GM12878 (cell line): Measurements from ENCODE around the gene FAM47E. TPM values are rescaled to one million over a fixed set of nuclear protein-coding genes. Genes with fewer than 3 reads are reported as not detected.

Experiments used
- ATAC-seq: fragments of 200-7000 bp; cut with Tn5 transposase; 3 replicates; pipeline ENCODE4 v1.9.1; 2020; ENCODE audit warnings: mild to moderate bottlenecking, moderate library complexity
- BruUV-seq: library from RNA; stranded (reverse); fragments of 400-500 nt; replicated peaks from 2 replicates; lab custom pipeline; 2021; lab: Mats Ljungman, UMichigan
- CTCF ChIA-PET: fragments of 300-600 bp; sonication (Branson Sonifier 250); formaldehyde crosslinking; extraction: SDS; loops from one replicate; lab custom pipeline; 2021; ENCODE audit warnings: inconsistent platforms; lab: Yijun Ruan, JAX
- POLR2A ChIA-PET: fragments of 350-600 bp; formaldehyde crosslinking; extraction: SDS; loops from one replicate; lab custom pipeline; 2021; ENCODE audit warnings: inconsistent platforms; lab: Charles Lee
- RAD21 ChIA-PET: fragments of 300-600 bp; sonication (Branson Sonifier 250); formaldehyde crosslinking; loops from one replicate; lab custom pipeline; 2023; ENCODE audit warnings: antibody characterized with exemption; ENCODE audit not compliant: unreplicated experiment; lab: Charles Lee
- SMC1A ChIA-PET: fragments of 300-600 bp; sonication (Branson Sonifier 250); formaldehyde crosslinking; loops from one replicate; lab custom pipeline; 2023; ENCODE audit not compliant: unreplicated experiment, uncharacterized antibody; lab: Charles Lee
- DNase-seq: peaks from one replicate; pipeline ENCODE4 v3.0.0-alpha.2; 2011; ENCODE audit warnings: low read depth, low spot score
- FAIRE-seq: peaks from 3 replicates; lab custom pipeline; 2011; peaks lifted over from hg19 to GRCh38; lab: Jason Lieb, UNC
- H2AFZ ChIP-seq: 2 replicates; pipeline ENCODE4 v1.6.0; 2011; ENCODE audit warnings: low read depth, low read length, control low read depth; ENCODE audit not compliant: control insufficient read depth
- H3K27ac ChIP-seq: 2 replicates; pipeline ENCODE4 v1.5.1; 2011; ENCODE audit warnings: control low read depth; ENCODE audit not compliant: control insufficient read depth, insufficient read depth
- H3K27me3 ChIP-seq, 2 experiments: replicated peaks in 1 of 2; 2 replicates each; pipeline versions ENCODE4 v1.6.0 to v1.6.1; 2011; ENCODE audit warnings: low read length in 1 of 2; ENCODE audit not compliant: control insufficient read depth in 2 of 2, insufficient read depth in 2 of 2
- H3K36me3 ChIP-seq, 2 experiments: 2 replicates each; pipeline ENCODE4 v1.5.1; 2011; ENCODE audit warnings: low read length in 1 of 2; ENCODE audit not compliant: control insufficient read depth in 2 of 2, insufficient read depth in 2 of 2
- H3K4me1 ChIP-seq: 2 replicates; pipeline ENCODE4 v1.6.1; 2011; ENCODE audit warnings: mild to moderate bottlenecking, low read length, moderate library complexity, mixed read lengths; ENCODE audit not compliant: control insufficient read depth, insufficient read depth
- H3K4me2 ChIP-seq: 2 replicates; pipeline ENCODE4 v1.6.0; 2011; ENCODE audit warnings: control low read depth; ENCODE audit not compliant: control insufficient read depth, insufficient read depth
- H3K4me3 ChIP-seq: fragments of 200-600 bp; sonication (generic); 2 replicates; pipeline ENCODE4 v1.5.1; 2016
- H3K79me2 ChIP-seq: 2 replicates; pipeline ENCODE4 v1.6.0; 2011; ENCODE audit warnings: low read length; ENCODE audit not compliant: control insufficient read depth, insufficient read depth
- H3K9ac ChIP-seq: 2 replicates; pipeline ENCODE4 v1.8.0; 2011; ENCODE audit warnings: low read length, control low read depth, mixed read lengths; ENCODE audit not compliant: control insufficient read depth, insufficient read depth
- H3K9me3 ChIP-seq: replicated peaks from 3 replicates; pipeline ENCODE4 v1.5.1; 2011; ENCODE audit warnings: mild to moderate bottlenecking, low read length; ENCODE audit not compliant: control insufficient read depth, insufficient read depth
- H4K20me1 ChIP-seq: 2 replicates; pipeline ENCODE4 v1.6.0; 2011; ENCODE audit not compliant: control insufficient read depth, insufficient read depth
- CBFB ChIP-seq: IDR thresholded peaks from 2 replicates; pipeline ENCODE4 v1.6.1; 2016; ENCODE audit warnings: antibody characterized with exemption, low read depth
- CBX5 ChIP-seq: sonication (generic); IDR thresholded peaks from 2 replicates; pipeline ENCODE4 v1.6.1; 2016; ENCODE audit warnings: low read depth, moderate library complexity, mild to moderate bottlenecking, inconsistent platforms
- IRF3 ChIP-seq: fragments of 450-650 bp; IDR thresholded peaks from 2 replicates; pipeline ENCODE4 v1.6.1; 2014; ENCODE audit warnings: mild to moderate bottlenecking
- IRF4 ChIP-seq: IDR thresholded peaks from 2 replicates; pipeline ENCODE4 v1.6.1; 2011; ENCODE audit warnings: low read depth, low read length
- MXI1 ChIP-seq: fragments of 150-350 bp; IDR thresholded peaks from 2 replicates; pipeline ENCODE4 v1.6.1; 2011; ENCODE audit warnings: low read depth, mild to moderate bottlenecking, inconsistent platforms, low read length, improper control_type of control experiment
- POLR2AphosphoS2 ChIP-seq: IDR thresholded peaks from 2 replicates; pipeline ENCODE4 v1.6.1; 2011; ENCODE audit warnings: low read depth, mild to moderate bottlenecking, low read length, improper control_type of control experiment, moderate library complexity
- PRDM15 ChIP-seq: fragments of 450-650 bp; formaldehyde crosslinking; IDR thresholded peaks from 2 replicates; pipeline ENCODE4 v1.4.0; 2020; ENCODE audit warnings: mild to moderate bottlenecking, moderate library complexity
- SMAD5 ChIP-seq: IDR thresholded peaks from 2 replicates; pipeline ENCODE4 v1.6.1; 2016; ENCODE audit warnings: antibody characterized with exemption, low read depth
- SUZ12 ChIP-seq: fragments of 200-600 bp; sonication (generic); IDR thresholded peaks from one replicate; pipeline ENCODE4 v1.6.1; 2018; ENCODE audit warnings: antibody characterized with exemption, mild to moderate bottlenecking; ENCODE audit not compliant: unreplicated experiment
- TAF1 ChIP-seq: IDR thresholded peaks from 2 replicates; pipeline ENCODE4 v1.6.1; 2011; ENCODE audit warnings: mild to moderate bottlenecking, low read depth, low read length, borderline replicate concordance
- WGBS: methylation state at CpG from one replicate; pipeline ENCODE4 v1.1.6; 2016; ENCODE audit warnings: low lambda C conversion rate; ENCODE audit not compliant: insufficient replicate concordance, insufficient coverage; ENCODE audit errors: missing lambda C conversion rate; 5-methylcytosine and 5-hydroxymethylcytosine counted together
- in situ Hi-C: fragments of 300-500 bp; cut with MboI; formaldehyde crosslinking; loops from 9 replicates; pipeline ENCODE4 v1.14.3; 2018; ENCODE audit warnings: mixed read lengths
- intact Hi-C: fragments of 100-400 bp; cut with micrococcal nuclease; formaldehyde crosslinking; loops from one replicate; pipeline ENCODE4 v1.14.2; 2022; ENCODE audit not compliant: unreplicated experiment
- polyA plus RNA-seq, 11 experiments: library from polyadenylated mRNA; depleted of rRNA in 4 of 11; unstranded in 6 of 11; stranded (reverse) in 5 of 11; fragments of >200 nt; fragmentation: Nextera tagmentation in 4 of 11; fragmentation: Illumina TruSeq in 1 of 11; extraction: Ambion mirVana in 4 of 11; extraction: Trizol in 1 of 11; gene quantifications; 1 replicate in 1 of 11; 2 replicates in 10 of 11; pipeline versions ENCODE4 v1.2.1 to v1.2.3, GENCODE V29; 2011 to 2016; ENCODE audit warnings: inconsistent platforms in 2 of 11, missing spikeins in 2 of 11, low read depth in 1 of 11
- total RNA-seq, 4 experiments: library from RNA; depleted of rRNA in 3 of 4; stranded (reverse); fragments of >200 nt in 3 of 4; fragmentation: Illumina TruSeq in 1 of 4; extraction: Trizol in 1 of 4; gene quantifications; 2 replicates each; pipeline versions ENCODE4 v1.2.1 to v1.2.3, GENCODE V29; 2013 to 2021
- TF ChIP-seq, protein P1 (sequence below): IDR thresholded peaks from 2 replicates; pipeline ENCODE4 v1.6.1; 2011; ENCODE audit warnings: low read depth, low read length, improper control_type of control experiment, borderline replicate concordance
- TF ChIP-seq, protein P2 (sequence below): IDR thresholded peaks from 2 replicates; pipeline ENCODE4 v1.6.1; 2012; ENCODE audit warnings: low read depth, low read length, improper control_type of control experiment
- TF ChIP-seq, protein P3 (sequence below): fragments of 450-650 bp; IDR thresholded peaks from 2 replicates; pipeline ENCODE4 v1.6.1; 2017; ENCODE audit warnings: mild to moderate bottlenecking, low read depth, inconsistent platforms; ENCODE audit not compliant: poor library complexity, severe bottlenecking

FAM47E gene
- total and polyA plus RNA-seq, 10 of the 15 experiments (the other 5 are each of a cell fraction or from before 2014, with no cell fraction given): 0.03 TPM; not detected in 9

DNA sequence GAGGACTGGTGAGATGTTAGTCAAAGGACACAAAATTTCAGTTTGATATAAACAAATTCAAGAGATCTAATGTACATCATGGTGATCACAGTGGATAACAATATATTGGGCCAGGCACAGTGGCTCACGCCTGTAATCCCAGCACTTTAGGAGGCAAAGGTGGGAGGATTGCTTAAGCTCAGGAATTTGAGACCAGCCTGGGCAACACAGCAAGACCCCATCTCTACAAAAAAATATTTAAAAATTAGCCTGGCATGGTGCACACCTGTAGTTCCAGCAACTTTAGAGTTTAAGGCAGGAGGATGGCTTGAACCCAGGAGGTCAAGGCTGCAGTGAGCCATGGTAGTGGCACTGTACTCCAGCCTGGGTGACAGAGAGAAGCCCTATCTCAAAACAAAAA is 46.6 kb upstream of the FAM47E start:
- no peaks in the 10 kb centered on the region for H3K27me3 ChIP-seq
- no peaks in the 10 kb centered on the region for H3K36me3 ChIP-seq
- no peaks in the 10 kb centered on the region for H3K9me3 ChIP-seq
- H4K20me1 ChIP-seq: no peaks in the 10 kb centered on the region
- FAIRE-seq: no peak
- ChIA-PET POLR2A (no interaction called here), CTCF (no interaction called here), RAD21 (no interaction called here), SMC1A (no interaction called here)
- H3K4me3 ChIP-seq: no peak overlapping the region
- no peak for DNase-seq
- TF ChIP-seq POLR2AphosphoS2: no peak
- TF ChIP-seq IRF4: no peak
- TF ChIP-seq TAF1: no peak
- no peak for TF ChIP-seq MXI1
- TF ChIP-seq, protein P1, sequence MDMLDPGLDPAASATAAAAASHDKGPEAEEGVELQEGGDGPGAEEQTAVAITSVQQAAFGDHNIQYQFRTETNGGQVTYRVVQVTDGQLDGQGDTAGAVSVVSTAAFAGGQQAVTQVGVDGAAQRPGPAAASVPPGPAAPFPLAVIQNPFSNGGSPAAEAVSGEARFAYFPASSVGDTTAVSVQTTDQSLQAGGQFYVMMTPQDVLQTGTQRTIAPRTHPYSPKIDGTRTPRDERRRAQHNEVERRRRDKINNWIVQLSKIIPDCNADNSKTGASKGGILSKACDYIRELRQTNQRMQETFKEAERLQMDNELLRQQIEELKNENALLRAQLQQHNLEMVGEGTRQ: no peak
- no peak for TF ChIP-seq CBX5
- TF ChIP-seq IRF3: no peak
- TF ChIP-seq, protein P2, sequence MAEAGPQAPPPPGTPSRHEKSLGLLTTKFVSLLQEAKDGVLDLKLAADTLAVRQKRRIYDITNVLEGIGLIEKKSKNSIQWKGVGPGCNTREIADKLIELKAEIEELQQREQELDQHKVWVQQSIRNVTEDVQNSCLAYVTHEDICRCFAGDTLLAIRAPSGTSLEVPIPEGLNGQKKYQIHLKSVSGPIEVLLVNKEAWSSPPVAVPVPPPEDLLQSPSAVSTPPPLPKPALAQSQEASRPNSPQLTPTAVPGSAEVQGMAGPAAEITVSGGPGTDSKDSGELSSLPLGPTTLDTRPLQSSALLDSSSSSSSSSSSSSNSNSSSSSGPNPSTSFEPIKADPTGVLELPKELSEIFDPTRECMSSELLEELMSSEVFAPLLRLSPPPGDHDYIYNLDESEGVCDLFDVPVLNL: no peak
- no peak for TF ChIP-seq PRDM15 (CRISPR knock-in tag)
- no peak for TF ChIP-seq SMAD5
- no peak for TF ChIP-seq CBFB
- TF ChIP-seq, protein P3, sequence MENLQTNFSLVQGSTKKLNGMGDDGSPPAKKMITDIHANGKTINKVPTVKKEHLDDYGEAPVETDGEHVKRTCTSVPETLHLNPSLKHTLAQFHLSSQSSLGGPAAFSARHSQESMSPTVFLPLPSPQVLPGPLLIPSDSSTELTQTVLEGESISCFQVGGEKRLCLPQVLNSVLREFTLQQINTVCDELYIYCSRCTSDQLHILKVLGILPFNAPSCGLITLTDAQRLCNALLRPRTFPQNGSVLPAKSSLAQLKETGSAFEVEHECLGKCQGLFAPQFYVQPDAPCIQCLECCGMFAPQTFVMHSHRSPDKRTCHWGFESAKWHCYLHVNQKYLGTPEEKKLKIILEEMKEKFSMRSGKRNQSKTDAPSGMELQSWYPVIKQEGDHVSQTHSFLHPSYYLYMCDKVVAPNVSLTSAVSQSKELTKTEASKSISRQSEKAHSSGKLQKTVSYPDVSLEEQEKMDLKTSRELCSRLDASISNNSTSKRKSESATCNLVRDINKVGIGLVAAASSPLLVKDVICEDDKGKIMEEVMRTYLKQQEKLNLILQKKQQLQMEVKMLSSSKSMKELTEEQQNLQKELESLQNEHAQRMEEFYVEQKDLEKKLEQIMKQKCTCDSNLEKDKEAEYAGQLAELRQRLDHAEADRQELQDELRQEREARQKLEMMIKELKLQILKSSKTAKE: no peak
- no peak for TF ChIP-seq SUZ12
- peaks cover 29% of the 10 kb centered on the region for H3K4me1 ChIP-seq
- in situ Hi-C loops: no loop called here
- H2AFZ ChIP-seq: no peak overlapping the region
- no peak overlapping the region for H3K4me2 ChIP-seq
- H3K27ac ChIP-seq: no peak overlapping the region
- peaks cover 2% of the 10 kb centered on the region for H3K79me2 ChIP-seq
- intact Hi-C loops: no loop called here
- WGBS: 94% methylated on average over 1 of the region's 1 CpG
- no peak for ATAC-seq
- H3K9ac ChIP-seq: no peak overlapping the region
- BruUV-seq: no TSS peak
